ENCODE results near the gene STEEP1. TPM values are rescaled to one million over a fixed set of nuclear protein-coding genes. Genes with fewer than 3 reads are reported as not detected.
"Not testable (repeated sequence)": the region's sequence is repeated elsewhere in the genome, so short reads cannot be mapped to it uniquely, and the experiment has no call there.

The STEEP1 gene
- total RNA-seq, 1 donor from 2014 or later, result 46.5 TPM

- no peak for DNase-seq (ENCODE audit: low read depth, low spot score)
These were observed 35.6 kb downstream of the STEEP1 start for GRCh38 chrX:119529345-119530276.

GRCh38 chrX:119523664-119524184 lies 41.5 kb downstream of the STEEP1 start:
- DNase-seq (ENCODE audit: low read depth, low spot score), result no peak

GRCh38 chrX:119521246-119521645 lies 44.0 kb downstream of the STEEP1 start:
- no peak for DNase-seq (ENCODE audit: low read depth, low spot score)

- DNase-seq (ENCODE audit: low read depth, low spot score), result no peak
These were observed 46.8 kb downstream of the STEEP1 start for GRCh38 chrX:119518371-119518770.

GRCh38 chrX:119516157-119516702 lies 49.0 kb downstream of the STEEP1 start:
- peak; percentile 15 for DNase-seq (ENCODE audit: low read depth, low spot score)

- DNase-seq (ENCODE audit: low read depth, low spot score), result peak; percentile 35
These were observed 52.9 kb downstream of the STEEP1 start for GRCh38 chrX:119512146-119512800.

GRCh38 chrX:119507206-119507605 lies 58.0 kb downstream of the STEEP1 start:
- DNase-seq (ENCODE audit: low read depth, low spot score), result no peak

- DNase-seq (ENCODE audit: low read depth, low spot score), result no peak
These were observed 59.3 kb downstream of the STEEP1 start for GRCh38 chrX:119505945-119506344.

GRCh38 chrX:119505145-119505544 lies 60.1 kb downstream of the STEEP1 start:
- not testable (repeated sequence) for DNase-seq (ENCODE audit: low read depth, low spot score)

- DNase-seq (ENCODE audit: low read depth, low spot score), result peak; percentile 50
These were observed 61.7 kb downstream of the STEEP1 start for GRCh38 chrX:119503484-119503861.

- DNase-seq (ENCODE audit: low read depth, low spot score), result no peak
These were observed 62.3 kb downstream of the STEEP1 start for GRCh38 chrX:119502727-119503483.

GRCh38 chrX:119501511-119502148 lies 63.6 kb downstream of the STEEP1 start:
- DNase-seq (ENCODE audit: low read depth, low spot score), result no peak

GRCh38 chrX:119500061-119500800 lies 65.0 kb downstream of the STEEP1 start:
- DNase-seq (ENCODE audit: low read depth, low spot score), result no peak

- DNase-seq (ENCODE audit: low read depth, low spot score), result no peak
These were observed 68.0 kb downstream of the STEEP1 start for GRCh38 chrX:119497185-119497584.

- DNase-seq (ENCODE audit: low read depth, low spot score), result no peak
These were observed 69.2 kb downstream of the STEEP1 start for GRCh38 chrX:119495734-119496726.

- not testable (repeated sequence) for DNase-seq (ENCODE audit: low read depth, low spot score)
These were observed 71.2 kb downstream of the STEEP1 start for GRCh38 chrX:119493851-119494495.

GRCh38 chrX:119492463-119492862 lies 72.7 kb downstream of the STEEP1 start:
- DNase-seq (ENCODE audit: low read depth, low spot score), result no peak

Measured in pulmonary artery endothelial cell (primary cell).